CD4-positive, CD25-positive, alpha-beta regulatory T cell (primary cell): ENCODE measurements around the gene WWOX. TPM values are rescaled to one million over a fixed set of nuclear protein-coding genes. Genes with fewer than 3 reads are reported as not detected.
A peak's percentile ranks its signal among the peaks of the same experiment; 100 is the strongest.

Experiments used
- ATAC-seq, 2 donors: fragments of 150-1000 bp; cut with Tn5 transposase; one replicate each; pipeline ENCODE4 v1.10.0; 2021; ENCODE audit warnings: low read depth in 2 of 2, moderate number of reproducible peaks in 2 of 2, moderate library complexity in 1 of 2
- DNase-seq, 3 donors: peaks; one replicate each; pipeline versions ENCODE4 v3.0.0 to v3.0.0-alpha.2; 2012 to 2022; ENCODE audit warnings: mixed read lengths in 1 of 3
- H3K27ac ChIP-seq: one replicate; pipeline ENCODE4 v1.7.0; 2013; ENCODE audit warnings: mild to moderate bottlenecking, low read length; ENCODE audit not compliant: insufficient read depth, poor library complexity, severe bottlenecking
- H3K27me3 ChIP-seq: one replicate; pipeline ENCODE4 v1.7.0; 2013; ENCODE audit warnings: low read length; ENCODE audit not compliant: control insufficient read depth, insufficient read depth
- H3K36me3 ChIP-seq: one replicate; pipeline ENCODE4 v1.7.0; 2013; ENCODE audit warnings: mild to moderate bottlenecking, low read length, moderate library complexity; ENCODE audit not compliant: control insufficient read depth, insufficient read depth
- H3K4me1 ChIP-seq: 2 replicates; pipeline ENCODE4 v1.7.0; 2013; ENCODE audit warnings: mild to moderate bottlenecking, low read length; ENCODE audit not compliant: insufficient read depth, control insufficient read depth, poor library complexity, severe bottlenecking
- H3K4me3 ChIP-seq: one replicate; pipeline ENCODE4 v1.7.0; 2013; ENCODE audit warnings: low read depth, mild to moderate bottlenecking, low read length, moderate library complexity
- H3K9me3 ChIP-seq, 2 experiments: 1 replicate in 1 of 2; 2 replicates in 1 of 2; pipeline ENCODE4 v1.7.0; 2013; ENCODE audit warnings: low read length in 2 of 2, mild to moderate bottlenecking in 1 of 2, moderate library complexity in 1 of 2; ENCODE audit not compliant: control insufficient read depth in 2 of 2
- H3K27ac Mint-ChIP-seq, 3 donors: one replicate each; pipeline ENCODE4 v1.8.0; 2020 to 2022; ENCODE audit warnings: mild to moderate bottlenecking in 3 of 3, mixed read lengths in 3 of 3, moderate library complexity in 2 of 3
- H3K27me3 Mint-ChIP-seq: one replicate; pipeline ENCODE4 v1.8.0; 2022; ENCODE audit warnings: mild to moderate bottlenecking, mixed read lengths
- H3K36me3 Mint-ChIP-seq: one replicate; pipeline ENCODE4 v1.8.0; 2020; ENCODE audit warnings: mixed read lengths
- H3K4me1 Mint-ChIP-seq, 4 donors: one replicate each; pipeline ENCODE4 v1.8.0; 2020 to 2022; ENCODE audit warnings: mixed read lengths in 4 of 4, mild to moderate bottlenecking in 1 of 4
- H3K4me3 Mint-ChIP-seq, 4 donors: one replicate each; pipeline ENCODE4 v1.8.0; 2020 to 2022; ENCODE audit warnings: mild to moderate bottlenecking in 4 of 4, mixed read lengths in 4 of 4, moderate library complexity in 3 of 4
- H3K9me3 Mint-ChIP-seq, 7 donors: one replicate each; pipeline ENCODE4 v1.8.0; 2020 to 2022; ENCODE audit warnings: mixed read lengths in 7 of 7, mild to moderate bottlenecking in 3 of 7, moderate library complexity in 2 of 7
- polyA plus RNA-seq, 4 donors: library from polyadenylated mRNA; unstranded; fragments of 300-500 nt; fragmentation: Illumina TruSeq; gene quantifications; one replicate each; pipeline ENCODE4 v1.2.3, GENCODE V29; 2021
- total RNA-seq: library from RNA; stranded (reverse); gene quantifications from one replicate; pipeline ENCODE4 v1.2.3, GENCODE V29; 2022

The WWOX gene
- total and polyA plus RNA-seq, 5 donors from 2014 or later, result 10.3 to 18.6 (median 12.8) TPM

GRCh38 chr16:78462288-78463208 is 363.1 kb downstream of the WWOX start:
- Mint-ChIP-seq H3K36me3 (no peaks in the 10 kb centered on the region), H3K4me3 (no peak overlapping the region), H3K4me1 (peaks cover 0 to 4% (median 0%) of the 10 kb centered on the region in 4 donors), H3K27ac (no peak overlapping the region), H3K27me3 (no peaks in the 10 kb centered on the region), H3K9me3 (peaks cover 0 to 3% (median 0%) of the 10 kb centered on the region in 7 donors)
- Histone ChIP-seq H3K9me3 (no peaks in the 10 kb centered on the region), H3K27me3 (no peaks in the 10 kb centered on the region), H3K4me1 (no peaks in the 10 kb centered on the region), H3K4me3 (no peak overlapping the region), H3K27ac (no peak overlapping the region), H3K36me3 (no peaks in the 10 kb centered on the region)
- no peak for ATAC-seq
- DNase-seq, result no peak

GRCh38 chr16:78463591-78463990 is 364.1 kb downstream of the WWOX start:
- Histone ChIP-seq H3K36me3 (no peaks in the 10 kb centered on the region), H3K27me3 (no peaks in the 10 kb centered on the region), H3K9me3 (no peaks in the 10 kb centered on the region), H3K4me3 (no peak overlapping the region), H3K27ac (no peak overlapping the region), H3K4me1 (no peaks in the 10 kb centered on the region)
- H3K27me3 Mint-ChIP-seq, result no peaks in the 10 kb centered on the region
- peaks cover 0 to 3% (median 0%) of the 10 kb centered on the region in 7 donors for H3K9me3 Mint-ChIP-seq
- no peak overlapping the region for H3K27ac Mint-ChIP-seq
- ATAC-seq (no peak), DNase-seq (no peak)
- peaks cover 0 to 4% (median 0%) of the 10 kb centered on the region in 4 donors for H3K4me1 Mint-ChIP-seq
- no peaks in the 10 kb centered on the region for H3K36me3 Mint-ChIP-seq
- H3K4me3 Mint-ChIP-seq, result no peak overlapping the region

- Mint-ChIP-seq H3K4me3 (no peak overlapping the region), H3K4me1 (peaks cover 0 to 4% (median 0%) of the 10 kb centered on the region in 4 donors), H3K9me3 (peaks cover 0 to 3% (median 0%) of the 10 kb centered on the region in 7 donors), H3K27ac (no peak overlapping the region), H3K27me3 (no peaks in the 10 kb centered on the region), H3K36me3 (no peaks in the 10 kb centered on the region)
- ATAC-seq (no peak), DNase-seq (no peak)
- H3K36me3 ChIP-seq, result no peaks in the 10 kb centered on the region
- no peaks in the 10 kb centered on the region for H3K27me3 ChIP-seq
- no peak overlapping the region for H3K4me3 ChIP-seq
- H3K4me1 ChIP-seq, result no peaks in the 10 kb centered on the region
- H3K9me3 ChIP-seq, result no peaks in the 10 kb centered on the region
- H3K27ac ChIP-seq, result no peak overlapping the region
These were observed 365.4 kb downstream of the WWOX start for GRCh38 chr16:78464833-78465232.

DNA sequence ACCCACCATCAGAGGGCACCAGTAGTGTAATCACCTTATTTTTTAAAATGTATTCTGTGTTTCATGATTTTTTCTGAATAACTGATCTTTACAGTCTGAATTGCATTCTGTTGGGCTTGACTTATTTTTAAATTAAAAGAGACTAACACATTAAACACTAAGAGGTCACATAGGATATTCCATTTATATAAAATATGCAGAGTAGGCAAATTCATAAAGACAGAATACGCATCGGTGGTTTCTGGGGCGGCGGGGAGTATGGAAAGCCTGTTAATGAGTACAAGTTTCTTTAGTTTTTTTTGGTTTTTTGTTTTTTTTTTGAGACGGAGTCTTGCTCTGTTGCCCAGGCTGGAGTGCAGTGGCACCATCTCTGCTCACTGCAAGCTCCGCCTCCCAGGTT is 366.3 kb downstream of the WWOX start:
- H3K4me3 ChIP-seq, result no peak overlapping the region
- DNase-seq (no peak), ATAC-seq (no peak)
- H3K9me3 ChIP-seq, result no peaks in the 10 kb centered on the region
- H3K27ac ChIP-seq, result no peak overlapping the region
- H3K4me1 Mint-ChIP-seq, result peaks cover 0 to 4% (median 0%) of the 10 kb centered on the region in 4 donors
- H3K27ac Mint-ChIP-seq, result no peak overlapping the region
- H3K36me3 Mint-ChIP-seq, result no peaks in the 10 kb centered on the region
- no peaks in the 10 kb centered on the region for H3K36me3 ChIP-seq
- H3K9me3 Mint-ChIP-seq, result peaks cover 0 to 3% (median 0%) of the 10 kb centered on the region in 7 donors
- no peaks in the 10 kb centered on the region for H3K4me1 ChIP-seq
- H3K4me3 Mint-ChIP-seq, result no peak overlapping the region
- no peaks in the 10 kb centered on the region for H3K27me3 ChIP-seq
- no peaks in the 10 kb centered on the region for H3K27me3 Mint-ChIP-seq

GRCh38 chr16:78469787-78470186 is 370.3 kb downstream of the WWOX start:
- Mint-ChIP-seq H3K27me3 (no peaks in the 10 kb centered on the region), H3K4me3 (no peak overlapping the region), H3K9me3 (peaks cover 0 to 2% (median 0%) of the 10 kb centered on the region in 7 donors), H3K27ac (no peak overlapping the region), H3K4me1 (peaks cover 0 to under 1% (median 0%) of the 10 kb centered on the region in 4 donors), H3K36me3 (no peaks in the 10 kb centered on the region)
- no peaks in the 10 kb centered on the region for H3K36me3 ChIP-seq
- no peak overlapping the region for H3K27ac ChIP-seq
- ATAC-seq (no peak), DNase-seq (no peak)
- no peaks in the 10 kb centered on the region for H3K4me1 ChIP-seq
- H3K4me3 ChIP-seq, result no peak overlapping the region
- H3K9me3 ChIP-seq, result no peaks in the 10 kb centered on the region
- no peaks in the 10 kb centered on the region for H3K27me3 ChIP-seq

GRCh38 chr16:78473031-78473699 is 373.7 kb downstream of the WWOX start:
- Mint-ChIP-seq H3K27me3 (no peaks in the 10 kb centered on the region), H3K36me3 (no peaks in the 10 kb centered on the region), H3K4me1 (no peaks in the 10 kb centered on the region), H3K27ac (no peak overlapping the region), H3K9me3 (peaks cover 0 to 2% (median 0%) of the 10 kb centered on the region in 7 donors), H3K4me3 (no peak overlapping the region)
- Histone ChIP-seq H3K36me3 (no peaks in the 10 kb centered on the region), H3K27me3 (no peaks in the 10 kb centered on the region), H3K4me3 (no peak overlapping the region), H3K4me1 (no peaks in the 10 kb centered on the region), H3K9me3 (no peaks in the 10 kb centered on the region), H3K27ac (no peak overlapping the region)
- DNase-seq, result no peak
- ATAC-seq, result no peak

DNA sequence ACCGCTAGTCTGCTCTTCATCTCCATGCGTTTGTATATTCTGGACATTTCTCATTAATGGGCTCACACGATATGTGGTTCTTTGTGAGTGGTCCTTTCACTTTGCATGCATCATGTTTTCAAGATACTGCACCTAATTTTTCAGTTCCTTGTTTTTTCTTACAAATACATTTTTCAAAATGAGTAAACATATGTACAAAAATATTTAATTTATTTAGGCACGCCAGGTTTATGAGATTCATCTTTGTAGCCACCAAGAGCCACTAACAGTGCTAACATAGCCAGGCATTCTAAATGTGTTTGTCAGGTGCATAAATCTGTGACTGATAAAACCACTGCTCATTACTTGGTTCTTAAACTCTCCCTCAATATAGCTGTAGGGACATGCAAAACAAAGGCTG is 375.3 kb downstream of the WWOX start:
- no peak for ATAC-seq
- no peaks in the 10 kb centered on the region for H3K4me1 ChIP-seq
- H3K4me1 Mint-ChIP-seq, result no peaks in the 10 kb centered on the region
- no peaks in the 10 kb centered on the region for H3K36me3 Mint-ChIP-seq
- no peak overlapping the region for H3K4me3 ChIP-seq
- DNase-seq, result no peak
- peaks cover 0 to 2% (median 0%) of the 10 kb centered on the region in 7 donors for H3K9me3 Mint-ChIP-seq
- H3K9me3 ChIP-seq, result no peaks in the 10 kb centered on the region
- peak overlapping the region in 1 of 3 donors; percentile 4 for H3K27ac Mint-ChIP-seq
- H3K27me3 ChIP-seq, result no peaks in the 10 kb centered on the region
- H3K27ac ChIP-seq, result no peak overlapping the region
- H3K36me3 ChIP-seq, result no peaks in the 10 kb centered on the region
- H3K4me3 Mint-ChIP-seq, result no peak overlapping the region
- H3K27me3 Mint-ChIP-seq, result no peaks in the 10 kb centered on the region
